GM08714 (cell line): Measurements from ENCODE around the gene PPP1R12B.
"Not testable (repeated sequence)": the region's sequence is repeated elsewhere in the genome, so short reads cannot be mapped to it uniquely, and the experiment has no call there.

Source experiments
- H3K4me3 ChIP-seq: fragments of 200-500 bp; sonication (Bioruptor generic); 2 replicates; pipeline ENCODE4 v1.5.1; 2014; ENCODE audit warnings: mild to moderate bottlenecking, low read length, inconsistent platforms
- ZNF274 ChIP-seq: IDR thresholded peaks from 2 replicates; pipeline ENCODE4 v1.6.1; 2012; ENCODE audit warnings: mild to moderate bottlenecking, low read depth, low read length

Gene PPP1R12B

DNA sequence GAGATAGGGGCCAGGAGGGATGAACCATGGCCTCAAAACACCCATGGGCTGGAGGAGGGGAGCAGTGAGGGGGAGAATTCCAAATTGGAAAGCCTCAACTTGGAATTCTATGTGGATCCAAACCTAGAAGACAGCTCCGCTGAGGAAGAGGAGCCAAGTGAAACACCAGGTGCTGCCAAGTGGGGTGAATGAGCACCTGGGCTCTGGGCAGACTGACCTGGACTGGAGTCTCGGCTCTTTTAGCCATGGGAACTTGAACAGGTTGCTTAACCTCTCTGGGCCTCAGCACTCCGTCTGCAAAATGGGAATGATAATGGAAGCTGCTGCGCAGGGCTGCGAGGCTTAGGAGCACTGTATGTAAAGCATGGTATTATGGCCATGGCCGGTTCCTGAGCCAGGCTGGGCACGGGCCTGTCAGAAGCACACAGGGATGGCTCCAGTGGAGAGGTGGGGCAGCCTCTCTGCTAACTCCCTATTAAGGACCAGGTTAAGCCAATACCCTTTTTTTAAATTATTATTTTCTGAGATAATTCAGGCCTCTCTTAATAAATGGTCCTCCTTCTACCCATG lies 280.2 kb downstream of the PPP1R12B start:
- no peak for TF ChIP-seq ZNF274
- H3K4me3 ChIP-seq, result no peak overlapping the region

DNA sequence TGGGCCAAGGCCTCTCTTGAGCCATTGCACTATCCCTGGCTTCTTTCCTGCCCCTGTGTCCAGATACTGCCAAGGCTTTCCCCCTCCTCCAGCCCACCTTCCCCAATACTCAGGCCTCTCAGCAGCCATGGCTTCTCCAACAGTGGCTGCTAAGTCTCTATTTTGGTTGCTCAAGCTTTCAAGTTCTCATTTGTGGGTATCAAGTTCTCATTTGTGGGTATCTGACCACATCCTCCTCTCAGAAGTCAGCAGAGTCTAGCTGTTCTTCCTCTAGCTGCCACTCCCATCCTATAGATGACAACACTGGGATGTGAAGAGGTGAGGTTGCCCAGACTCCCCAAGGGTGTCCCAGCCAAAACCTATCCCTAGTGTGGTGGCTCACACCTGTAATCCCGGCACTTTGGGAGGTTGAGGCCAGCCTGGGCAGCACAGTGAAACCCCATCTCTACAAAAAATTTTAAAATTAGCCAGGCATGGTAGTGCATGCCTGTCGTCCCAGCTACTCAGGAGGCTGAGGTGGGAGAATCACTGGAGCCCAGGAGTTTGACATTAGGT lies 280.8 kb downstream of the PPP1R12B start:
- not testable (repeated sequence) for H3K4me3 ChIP-seq

DNA sequence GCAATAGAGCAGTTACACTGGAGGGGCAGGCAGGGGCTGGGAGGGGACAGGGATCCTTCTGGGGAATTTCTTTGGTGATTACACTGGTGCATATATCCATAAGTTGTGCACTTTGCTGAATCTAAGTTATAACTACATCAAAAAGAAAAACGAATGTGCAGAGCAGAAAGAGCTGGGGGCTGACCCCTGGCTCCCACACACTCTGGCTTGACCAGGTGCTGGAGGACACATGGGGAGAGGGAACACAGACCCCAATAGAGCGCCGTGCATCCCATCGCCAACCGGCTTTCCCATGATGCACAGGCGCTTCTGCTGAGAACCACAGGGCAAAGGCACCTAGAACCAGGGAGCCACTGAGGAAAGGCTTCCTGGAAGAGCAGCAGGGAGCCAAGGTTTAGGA lies 281.6 kb downstream of the PPP1R12B start:
- not testable (repeated sequence) for H3K4me3 ChIP-seq

- no peak for TF ChIP-seq ZNF274
- no peak overlapping the region for H3K4me3 ChIP-seq
Observed at GRCh38 chr1:202630541-202630940, 282.0 kb downstream of the PPP1R12B start.

GRCh38 chr1:202631076-202631923 lies 282.8 kb downstream of the PPP1R12B start:
- TF ChIP-seq ZNF274, result no peak
- no peak overlapping the region for H3K4me3 ChIP-seq

DNA sequence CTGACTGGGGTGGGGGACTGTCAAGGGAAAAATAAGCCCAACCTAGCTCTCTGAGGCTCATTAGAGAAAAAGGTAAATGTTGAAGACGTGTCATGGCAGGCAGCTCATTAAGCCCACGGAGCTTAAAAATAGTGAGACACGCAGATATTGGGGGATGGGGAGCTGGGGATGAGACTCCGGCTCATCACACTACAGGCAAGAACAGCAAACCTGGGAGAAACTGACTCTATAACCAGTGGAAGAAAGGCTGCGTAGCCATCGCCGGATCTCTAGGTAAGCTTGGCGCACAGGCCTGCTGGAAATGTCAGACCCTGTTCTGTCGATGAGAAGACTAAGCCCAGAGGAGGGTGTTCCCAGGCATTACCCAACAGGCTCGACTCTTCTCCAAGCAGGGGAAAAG lies 283.7 kb downstream of the PPP1R12B start:
- H3K4me3 ChIP-seq, result no peak overlapping the region
- no peak for TF ChIP-seq ZNF274

- not testable (repeated sequence) for H3K4me3 ChIP-seq
Observed at GRCh38 chr1:202636171-202636570, 287.7 kb downstream of the PPP1R12B start.

DNA sequence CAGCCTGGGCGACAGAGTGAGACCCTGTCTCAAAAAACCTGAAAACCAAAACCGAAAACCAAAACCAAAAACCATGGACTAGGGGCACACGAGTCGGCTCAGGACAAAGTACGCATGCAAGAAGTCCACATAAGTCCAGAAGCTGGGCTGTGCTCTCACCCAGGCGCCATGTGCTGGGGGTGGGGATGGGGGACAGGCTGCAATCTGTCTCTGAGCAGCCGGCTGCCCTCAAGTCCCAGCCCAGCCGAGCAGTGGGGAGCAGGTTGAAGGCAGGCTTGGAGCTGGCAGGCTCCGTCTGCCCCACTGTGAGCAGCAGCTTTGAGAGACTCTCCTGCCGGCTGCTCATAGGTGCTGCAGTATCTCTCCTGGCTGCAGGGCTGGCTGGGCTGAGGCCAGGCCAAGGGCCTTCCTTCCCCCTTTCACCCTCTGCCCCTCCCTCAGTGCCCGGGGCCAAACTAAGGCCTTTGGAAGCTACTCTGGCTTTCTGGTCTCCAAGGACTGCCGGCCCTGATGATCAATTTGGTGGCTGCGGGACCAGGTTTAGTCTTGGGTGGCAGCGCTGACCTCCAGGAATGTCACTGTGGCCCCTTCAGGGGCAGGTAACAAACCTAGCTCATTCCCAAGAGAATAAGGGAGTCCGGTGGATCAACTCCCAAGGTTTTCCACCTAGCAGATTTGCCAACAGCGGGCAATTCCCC lies 289.0 kb downstream of the PPP1R12B start:
- not testable (repeated sequence) for H3K4me3 ChIP-seq

DNA sequence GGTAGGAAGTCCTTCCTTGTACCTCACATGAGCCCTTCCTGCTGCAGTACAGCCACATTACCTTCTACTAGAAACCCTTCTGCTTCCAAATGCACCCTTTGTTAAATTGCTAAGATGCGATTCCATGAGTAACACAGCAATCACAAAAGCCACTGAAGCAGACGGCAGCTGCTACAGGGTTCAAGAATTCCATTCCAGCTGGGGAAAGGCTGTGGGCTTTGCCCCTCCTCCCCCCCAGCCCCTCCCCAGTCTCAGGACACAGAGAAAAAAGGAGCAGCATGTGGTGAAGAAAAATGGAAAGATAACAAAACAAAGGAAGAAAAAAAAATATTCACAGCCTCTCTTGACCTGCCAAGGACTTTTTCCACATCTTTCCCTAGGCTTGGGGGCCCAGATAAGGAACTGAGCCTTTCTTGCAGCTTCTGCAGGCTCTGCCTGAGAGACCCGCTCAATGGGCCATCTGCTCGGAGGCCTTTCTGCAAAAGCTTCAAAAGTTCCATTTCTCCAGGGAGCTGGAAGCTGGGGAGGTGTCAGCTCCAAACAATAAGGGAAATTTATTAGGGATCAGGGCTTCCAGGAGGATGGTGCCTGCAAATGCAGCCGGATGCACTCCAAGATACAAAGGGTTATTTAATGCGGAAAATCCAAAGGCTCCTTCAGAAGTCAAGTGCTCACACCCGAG lies 289.7 kb downstream of the PPP1R12B start:
- TF ChIP-seq ZNF274, result no peak
- H3K4me3 ChIP-seq, result no peak overlapping the region

DNA sequence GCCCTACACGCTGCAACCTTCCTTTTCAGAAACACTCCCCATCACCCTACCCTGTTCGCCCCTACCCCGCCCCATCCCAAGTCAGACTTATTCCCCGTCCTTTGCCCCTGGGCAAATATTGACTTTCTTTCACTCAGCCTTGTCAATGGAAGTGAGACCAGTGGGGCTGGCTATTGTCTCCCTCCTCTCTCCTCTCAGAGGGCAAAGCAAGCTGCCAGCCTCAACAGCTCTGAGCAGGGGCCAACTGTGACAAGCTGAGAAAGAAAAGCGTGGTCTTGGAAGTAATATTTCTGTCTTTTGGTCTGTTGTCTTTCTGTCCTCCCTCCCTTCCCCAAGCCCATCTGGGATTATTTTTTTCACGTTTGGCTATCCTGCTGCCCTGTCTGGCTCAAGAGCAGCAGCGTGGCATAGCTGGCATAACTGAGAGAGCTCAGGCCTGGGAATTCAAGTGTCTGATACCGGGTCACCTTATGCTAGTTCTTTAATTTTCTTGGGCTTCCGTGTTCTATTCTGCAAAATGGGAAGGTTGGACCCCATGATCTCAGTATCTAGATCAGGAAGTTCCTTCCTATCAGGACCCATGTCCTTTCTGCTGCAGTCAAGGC lies 290.3 kb downstream of the PPP1R12B start:
- H3K4me3 ChIP-seq, result not testable (repeated sequence)

- H3K4me3 ChIP-seq, result no peak overlapping the region
- TF ChIP-seq ZNF274, result no peak
Observed at GRCh38 chr1:202639500-202639899, 291.0 kb downstream of the PPP1R12B start.

- no peak overlapping the region for H3K4me3 ChIP-seq
- no peak for TF ChIP-seq ZNF274
Observed at GRCh38 chr1:202642212-202642611, 293.7 kb downstream of the PPP1R12B start.
